ENCODE data around the gene ZNF354B.
"Not testable (repeated sequence)": the region's sequence is repeated elsewhere in the genome, so short reads cannot be mapped to it uniquely, and the experiment has no call there.

DNA sequence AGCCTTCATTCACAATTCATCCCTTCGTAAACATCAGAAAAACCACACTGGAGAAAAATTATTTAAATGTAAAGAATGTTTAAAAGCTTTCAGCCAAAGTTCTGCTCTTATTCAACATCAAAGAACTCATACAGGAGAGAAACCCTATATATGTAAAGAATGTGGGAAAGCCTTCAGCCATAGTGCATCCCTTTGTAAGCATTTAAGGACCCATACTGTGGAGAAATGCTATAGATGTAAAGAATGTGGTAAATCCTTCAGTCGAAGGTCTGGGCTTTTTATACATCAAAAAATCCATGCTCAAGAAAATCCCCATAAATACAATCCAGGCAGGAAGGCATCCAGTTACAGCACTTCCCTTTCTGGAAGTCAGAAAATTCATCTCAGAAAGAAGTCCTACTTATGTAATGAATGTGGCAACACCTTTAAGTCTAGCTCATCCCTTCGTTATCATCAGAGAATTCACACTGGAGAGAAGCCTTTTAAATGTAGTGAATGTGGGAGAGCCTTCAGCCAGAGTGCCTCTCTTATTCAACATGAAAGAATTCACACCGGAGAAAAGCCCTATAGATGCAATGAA lies 23.5 kb downstream of the ZNF354B start:
- TF ChIP-seq NFRKB (IDR thresholded peaks at IDR 0.05); HDGF (IDR thresholded peaks at IDR 0.05; ENCODE audit: borderline replicate concordance); SP1 (IDR thresholded peaks at IDR 0.05); SUZ12 (IDR thresholded peaks at IDR 0.05); TARDBP (IDR thresholded peaks at IDR 0.05); CTBP1 (IDR thresholded peaks at IDR 0.05; ENCODE audit: borderline replicate concordance); BHLHE40 (IDR thresholded peaks at IDR 0.05; ENCODE audit: borderline replicate concordance); ELF4 (IDR thresholded peaks at IDR 0.05); FOXM1 (IDR thresholded peaks at IDR 0.05; ENCODE audit: borderline replicate concordance): not testable (repeated sequence)
